GM23338 (cell line): ENCODE data around the gene TNS1. TPM values are rescaled to one million over a fixed set of nuclear protein-coding genes. Genes with fewer than 3 reads are reported as not detected.

Source experiments
- ATAC-seq: fragments of 200-7000 bp; cut with Tn5 transposase; 3 replicates; pipeline ENCODE4 v1.9.1; 2020
- DNase-seq: peaks from one replicate; pipeline ENCODE4 v3.0.0-alpha.2; 2015; ENCODE audit warnings: low spot score
- H2AFZ ChIP-seq: fragments of 200-600 bp; sonication (generic); 2 replicates; pipeline ENCODE4 v1.8.0; 2016; ENCODE audit warnings: antibody characterized with exemption, mild to moderate bottlenecking, moderate library complexity
- H3F3A ChIP-seq: fragments of 200-600 bp; sonication (generic); replicated peaks from 2 replicates; pipeline ENCODE4 v1.8.0; 2017; ENCODE audit warnings: antibody characterized with exemption, mixed run types, low read depth
- H3K27ac ChIP-seq: fragments of 200-600 bp; sonication (generic); 2 replicates; pipeline ENCODE4 v1.6.1; 2016; ENCODE audit warnings: low read depth
- H3K27me3 ChIP-seq: fragments of 200-600 bp; sonication (generic); 2 replicates; pipeline ENCODE4 v1.8.0; 2016; ENCODE audit warnings: mild to moderate bottlenecking, mixed run types, moderate library complexity; ENCODE audit not compliant: insufficient read depth
- H3K36me3 ChIP-seq: fragments of 200-600 bp; sonication (generic); 2 replicates; pipeline ENCODE4 v1.8.0; 2016; ENCODE audit warnings: mild to moderate bottlenecking; ENCODE audit not compliant: insufficient read depth
- H3K4me1 ChIP-seq: fragments of 200-600 bp; sonication (generic); 2 replicates; pipeline ENCODE4 v1.8.0; 2016; ENCODE audit warnings: mild to moderate bottlenecking, moderate library complexity; ENCODE audit not compliant: insufficient read depth
- H3K4me2 ChIP-seq: fragments of 200-600 bp; sonication (generic); 2 replicates; pipeline ENCODE4 v1.7.1; 2017; ENCODE audit warnings: mixed run types
- H3K4me3 ChIP-seq: fragments of 200-600 bp; sonication (generic); 2 replicates; pipeline ENCODE4 v1.6.1; 2016; ENCODE audit warnings: mixed run types
- H3K79me2 ChIP-seq: fragments of 200-600 bp; sonication (generic); replicated peaks from 2 replicates; pipeline ENCODE4 v1.8.0; 2017; ENCODE audit warnings: mild to moderate bottlenecking; ENCODE audit not compliant: insufficient read depth
- H3K9me2 ChIP-seq: fragments of 200-600 bp; sonication (generic); 2 replicates; pipeline ENCODE4 v1.8.0; 2017; ENCODE audit not compliant: insufficient read depth
- H4K20me1 ChIP-seq: fragments of 200-600 bp; sonication (generic); replicated peaks from 2 replicates; pipeline ENCODE4 v1.8.0; 2017; ENCODE audit warnings: mild to moderate bottlenecking; ENCODE audit not compliant: insufficient read depth
- H3K27ac Mint-ChIP-seq: 2 replicates; pipeline ENCODE4 v1.8.0; 2020; ENCODE audit warnings: inconsistent platforms, mild to moderate bottlenecking, moderate library complexity, mixed read lengths
- H3K27me3 Mint-ChIP-seq: 3 replicates; pipeline ENCODE4 v1.8.0; 2022; ENCODE audit warnings: low read depth, mild to moderate bottlenecking, moderate library complexity, mixed read lengths, inconsistent platforms; ENCODE audit not compliant: insufficient read depth, poor library complexity
- H3K36me3 Mint-ChIP-seq: 3 replicates; pipeline ENCODE4 v1.8.0; 2021; ENCODE audit warnings: low read depth, mild to moderate bottlenecking, inconsistent platforms, moderate library complexity, mixed read lengths
- H3K4me1 Mint-ChIP-seq: 3 replicates; pipeline ENCODE4 v1.8.0; 2020; ENCODE audit warnings: mild to moderate bottlenecking, inconsistent platforms, mixed read lengths
- H3K4me3 Mint-ChIP-seq: 3 replicates; pipeline ENCODE4 v1.8.0; 2021; ENCODE audit warnings: moderate library complexity, mild to moderate bottlenecking, inconsistent platforms, mixed read lengths
- H3K9me3 Mint-ChIP-seq: 3 replicates; pipeline ENCODE4 v1.8.0; 2020; ENCODE audit warnings: moderate library complexity, mild to moderate bottlenecking, inconsistent platforms, mixed read lengths
- EZH2phosphoT487 ChIP-seq: fragments of 200-600 bp; sonication (generic); IDR thresholded peaks from one replicate; pipeline ENCODE4 v1.8.1; 2018; ENCODE audit warnings: antibody characterized with exemption; ENCODE audit not compliant: unreplicated experiment
- JUNB ChIP-seq: IDR thresholded peaks from one replicate; pipeline ENCODE4 v1.6.1; 2016; ENCODE audit warnings: antibody characterized with exemption; ENCODE audit not compliant: unreplicated experiment
- REST ChIP-seq: IDR thresholded peaks from one replicate; pipeline ENCODE4 v1.6.1; 2018; ENCODE audit warnings: antibody characterized with exemption; ENCODE audit not compliant: unreplicated experiment
- polyA plus RNA-seq: library from polyadenylated mRNA; unstranded; fragments of >200 nt; fragmentation: Nextera tagmentation; extraction: Ambion mirVana; gene quantifications from 2 replicates; pipeline ENCODE4 v1.2.1, GENCODE V29; 2016
- total RNA-seq: library from RNA; depleted of rRNA; stranded (reverse); fragments of >200 nt; shearing (Covaris generic); gene quantifications from 2 replicates; pipeline ENCODE4 v1.2.3, GENCODE V29; 2014

The TNS1 gene
- total and polyA plus RNA-seq, 2 experiments from 2014 or later, result 2.0 to 7.4 TPM

GRCh38 chr2:217931846-217932560 is 70.8 kb downstream of the TNS1 start:
- Histone ChIP-seq H3K4me1 (peaks cover 27% of the 10 kb centered on the region), H2AFZ (no peak overlapping the region), H3K27ac (no peak overlapping the region), H3K36me3 (no peaks in the 10 kb centered on the region), H3K79me2 (no peaks in the 10 kb centered on the region), H4K20me1 (no peaks in the 10 kb centered on the region; the same call in 1 of the 2 replicates), H3K4me2 (no peak overlapping the region), H3K4me3 (no peak overlapping the region), H3K9me2 (no peaks in the 10 kb centered on the region), H3K27me3 (no peaks in the 10 kb centered on the region), H3F3A (no peaks in the 10 kb centered on the region; the same call in 1 of the 2 replicates)
- no peak for DNase-seq
- Mint-ChIP-seq H3K27ac (no peak overlapping the region), H3K9me3 (no peaks in the 10 kb centered on the region), H3K36me3 (no peaks in the 10 kb centered on the region), H3K4me3 (no peak overlapping the region), H3K4me1 (peaks cover 57% of the 10 kb centered on the region), H3K27me3 (peaks cover 29% of the 10 kb centered on the region)
- ATAC-seq, result no peak
- TF ChIP-seq JUNB (no peak), EZH2phosphoT487 (no peak), REST (no peak)

GRCh38 chr2:217930761-217931563 is 71.8 kb downstream of the TNS1 start:
- H3K4me1 Mint-ChIP-seq, result peaks cover 49% of the 10 kb centered on the region
- Histone ChIP-seq H3F3A (no peaks in the 10 kb centered on the region), H3K27me3 (no peaks in the 10 kb centered on the region), H3K4me2 (no peak overlapping the region), H2AFZ (no peak overlapping the region), H3K4me1 (peaks cover 16% of the 10 kb centered on the region), H4K20me1 (no peaks in the 10 kb centered on the region; the same call in 1 of the 2 replicates), H3K4me3 (no peak overlapping the region), H3K36me3 (no peaks in the 10 kb centered on the region), H3K9me2 (no peaks in the 10 kb centered on the region), H3K79me2 (no peaks in the 10 kb centered on the region), H3K27ac (no peak overlapping the region)
- DNase-seq (no peak), ATAC-seq (no peak)
- peaks cover 27% of the 10 kb centered on the region for H3K27me3 Mint-ChIP-seq
- no peaks in the 10 kb centered on the region for H3K36me3 Mint-ChIP-seq
- H3K27ac Mint-ChIP-seq, result no peak overlapping the region
- TF ChIP-seq REST, result no peak
- no peak overlapping the region for H3K4me3 Mint-ChIP-seq
- H3K9me3 Mint-ChIP-seq, result no peaks in the 10 kb centered on the region
